ENCODE results near the gene PIEZO1.

GRCh38 chr16:88671806-88672205 is 113.2 kb downstream of the PIEZO1 start:
- TF ChIP-seq CTCF (conservative IDR thresholded peaks at IDR 0.05 in 1 of 2, IDR thresholded peaks at IDR 0.05 in 1 of 2; ENCODE audit: low read depth in 1 of 2, low read length in 2 of 2) (no peak), EZH2 (IDR thresholded peaks at IDR 0.05; ENCODE audit: low read length, missing control alignments) (no peak)

Data from fibroblast of lung (primary cell).